ENCODE results near the gene RNF126.

The RNF126 gene

GRCh38 chr19:646779-647565 lies 16.0 kb downstream of the RNF126 start:
- no peak overlapping the region for H3K4me3 ChIP-seq (ENCODE audit: low read depth, low read length)
- TF ChIP-seq CTCF (IDR thresholded peaks at IDR 0.05; ENCODE audit: insufficient read depth, low read depth, low read length, missing control alignments): no peak
- DNase-seq (ENCODE audit: low read depth): no peak

GRCh38 chr19:645912-646778 lies 16.9 kb downstream of the RNF126 start:
- no peak overlapping the region for H3K4me3 ChIP-seq (ENCODE audit: low read depth, low read length)

GRCh38 chr19:644789-645188 lies 18.2 kb downstream of the RNF126 start:
- H3K4me3 ChIP-seq (ENCODE audit: low read depth, low read length): no peak overlapping the region
- TF ChIP-seq CTCF (IDR thresholded peaks at IDR 0.05; ENCODE audit: insufficient read depth, low read depth, low read length, missing control alignments): no peak
- DNase-seq (ENCODE audit: low read depth): no peak

More at GRCh38 chr19:645912-646778, 16.9 kb downstream of the RNF126 start:
- no peak for TF ChIP-seq CTCF (IDR thresholded peaks at IDR 0.05; ENCODE audit: insufficient read depth, low read depth, low read length, missing control alignments)
- no peak for DNase-seq (ENCODE audit: low read depth)

GRCh38 chr19:644363-644762 lies 18.7 kb downstream of the RNF126 start:
- H3K4me3 ChIP-seq (ENCODE audit: low read depth, low read length): no peak overlapping the region
- no peak for TF ChIP-seq CTCF (IDR thresholded peaks at IDR 0.05; ENCODE audit: insufficient read depth, low read depth, low read length, missing control alignments)
- no peak for DNase-seq (ENCODE audit: low read depth)

- no peak for TF ChIP-seq CTCF (IDR thresholded peaks at IDR 0.05; ENCODE audit: insufficient read depth, low read depth, low read length, missing control alignments)
- H3K4me3 ChIP-seq (ENCODE audit: low read depth, low read length): no peak overlapping the region
- no peak for DNase-seq (ENCODE audit: low read depth)
These were observed 19.3 kb downstream of the RNF126 start for GRCh38 chr19:643736-644135.

- H3K4me3 ChIP-seq (ENCODE audit: low read depth, low read length): no peak overlapping the region
- DNase-seq (ENCODE audit: low read depth): no peak
- TF ChIP-seq CTCF (IDR thresholded peaks at IDR 0.05; ENCODE audit: insufficient read depth, low read depth, low read length, missing control alignments): no peak
These were observed 20.0 kb downstream of the RNF126 start for GRCh38 chr19:642767-643727.
